GM19452 (cell line): ENCODE measurements around the gene SORBS1.

ENCODE experiments used
- ATAC-seq: cut with Tn5 transposase; IDR thresholded peaks from one replicate; pipeline ENCODE4 v1.9.1; 2021; ENCODE audit not compliant: unreplicated experiment

Gene SORBS1

DNA sequence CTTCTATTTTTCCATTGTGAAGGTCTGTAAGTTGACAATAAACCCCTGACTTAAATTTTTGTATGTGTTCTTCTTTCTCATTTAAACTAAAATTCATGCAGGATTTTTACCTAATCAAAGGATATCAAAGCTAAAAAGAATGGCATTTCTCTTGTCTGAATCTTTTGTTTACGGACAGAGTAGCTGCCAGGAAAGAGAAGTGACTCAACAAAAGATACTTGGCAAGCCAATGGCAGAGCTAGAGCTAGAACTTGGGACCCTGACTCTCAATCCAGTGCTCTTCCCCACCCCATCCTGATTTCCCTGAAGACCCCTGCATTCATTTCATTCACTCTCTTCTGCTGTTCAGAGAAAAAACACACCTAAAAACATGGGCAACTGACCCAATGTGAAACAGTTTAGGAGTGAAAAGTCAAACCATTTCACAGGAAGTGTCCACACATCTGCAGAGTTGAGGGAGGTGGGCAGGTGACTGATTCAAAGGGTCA is 230.2 kb downstream of the SORBS1 start:
- no peak for ATAC-seq

DNA sequence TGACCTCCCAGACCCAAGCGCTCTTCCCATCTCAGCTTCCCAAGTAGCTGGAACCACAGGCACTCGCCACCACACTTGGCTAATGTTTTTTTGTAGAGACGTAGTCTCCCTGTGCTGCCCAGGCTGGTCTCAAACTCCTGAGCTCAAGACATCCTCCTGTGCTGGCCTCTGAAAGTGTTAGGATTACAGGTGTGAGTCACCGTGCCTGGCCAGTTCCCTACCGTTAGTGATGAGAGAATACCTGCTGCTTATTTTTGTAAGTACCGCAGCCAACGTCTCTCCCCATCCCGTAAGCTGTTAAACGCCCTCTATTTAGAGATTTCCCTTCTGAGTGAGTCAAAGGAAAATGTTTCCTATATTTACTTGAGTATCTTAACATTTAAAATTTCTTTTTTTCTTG is 231.9 kb downstream of the SORBS1 start:
- ATAC-seq: no peak

DNA sequence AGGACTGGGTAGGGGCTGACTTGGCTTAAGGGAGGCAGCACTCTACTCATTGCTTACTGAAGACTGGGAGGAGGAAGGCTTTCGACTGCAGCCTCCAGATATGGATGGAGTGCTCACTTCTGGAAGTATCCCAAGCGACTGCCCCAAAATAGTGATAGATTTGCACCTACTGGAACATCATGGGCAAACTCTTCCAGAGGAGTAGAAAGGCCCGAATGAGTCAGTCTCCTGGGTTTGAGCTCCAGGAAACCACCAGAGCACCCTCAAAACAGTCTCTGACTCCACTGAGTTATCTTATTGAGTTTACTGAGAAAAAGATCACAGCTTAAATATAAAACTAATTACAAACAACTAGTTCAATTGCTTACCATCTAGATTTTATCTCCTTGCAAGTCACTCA is 233.2 kb downstream of the SORBS1 start:
- no peak for ATAC-seq

DNA sequence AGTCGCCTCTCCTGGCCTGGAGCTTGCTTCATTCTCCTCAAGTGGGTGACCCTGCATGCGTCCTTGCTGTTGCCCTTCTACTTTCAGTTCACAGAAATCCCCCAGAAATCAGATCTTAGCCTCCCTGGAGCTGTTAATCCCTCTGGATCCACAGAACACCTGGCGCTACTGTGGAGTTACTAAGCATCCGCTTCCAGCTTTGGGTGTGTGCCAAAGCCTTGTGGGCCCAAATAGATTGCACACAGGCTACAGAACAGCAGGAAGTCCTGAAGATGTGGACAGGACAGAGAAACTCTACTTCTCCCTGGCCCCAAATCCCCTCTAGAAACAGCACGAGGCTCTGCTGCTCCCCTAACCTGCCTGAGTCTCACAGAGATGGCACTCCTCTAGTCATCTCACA is 233.8 kb downstream of the SORBS1 start:
- no peak for ATAC-seq

DNA sequence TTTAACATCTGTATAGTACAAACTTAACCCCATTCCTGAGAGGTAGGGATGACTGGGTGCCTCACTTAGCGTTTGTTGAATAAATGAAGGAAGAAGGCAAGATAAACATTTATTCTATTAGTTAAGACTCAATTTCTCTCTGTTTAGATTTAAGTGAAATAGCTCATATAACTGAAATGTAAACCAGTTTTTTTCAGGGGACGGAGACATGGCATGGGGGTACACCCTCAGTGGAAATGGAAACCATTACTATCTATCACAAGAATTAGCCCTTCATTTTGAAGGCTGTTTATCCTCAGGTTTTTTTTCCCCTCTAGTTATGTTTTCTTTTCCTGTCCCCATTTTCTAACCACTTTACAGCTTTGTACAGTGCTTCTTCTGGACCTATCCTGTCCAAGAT is 234.8 kb downstream of the SORBS1 start:
- ATAC-seq: no peak

DNA sequence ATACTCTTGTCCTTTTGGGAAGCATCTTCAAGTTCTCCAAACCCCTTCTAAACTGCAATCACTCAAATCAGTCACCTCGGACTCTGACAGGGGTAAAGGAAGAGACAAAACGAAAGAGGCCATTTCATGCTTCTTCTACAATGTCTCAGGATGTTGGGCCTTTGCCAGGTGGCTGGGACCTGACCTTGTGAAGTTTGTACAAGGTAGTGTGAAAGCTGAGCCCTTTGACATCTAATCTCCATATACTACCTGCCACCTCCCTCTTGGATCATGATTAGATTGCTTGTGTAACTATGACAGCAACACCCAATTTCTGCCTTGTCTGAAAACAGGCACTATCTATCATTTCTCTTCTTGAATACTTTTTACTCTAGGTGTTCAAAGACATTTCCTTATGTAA is 235.3 kb downstream of the SORBS1 start:
- ATAC-seq: no peak

DNA sequence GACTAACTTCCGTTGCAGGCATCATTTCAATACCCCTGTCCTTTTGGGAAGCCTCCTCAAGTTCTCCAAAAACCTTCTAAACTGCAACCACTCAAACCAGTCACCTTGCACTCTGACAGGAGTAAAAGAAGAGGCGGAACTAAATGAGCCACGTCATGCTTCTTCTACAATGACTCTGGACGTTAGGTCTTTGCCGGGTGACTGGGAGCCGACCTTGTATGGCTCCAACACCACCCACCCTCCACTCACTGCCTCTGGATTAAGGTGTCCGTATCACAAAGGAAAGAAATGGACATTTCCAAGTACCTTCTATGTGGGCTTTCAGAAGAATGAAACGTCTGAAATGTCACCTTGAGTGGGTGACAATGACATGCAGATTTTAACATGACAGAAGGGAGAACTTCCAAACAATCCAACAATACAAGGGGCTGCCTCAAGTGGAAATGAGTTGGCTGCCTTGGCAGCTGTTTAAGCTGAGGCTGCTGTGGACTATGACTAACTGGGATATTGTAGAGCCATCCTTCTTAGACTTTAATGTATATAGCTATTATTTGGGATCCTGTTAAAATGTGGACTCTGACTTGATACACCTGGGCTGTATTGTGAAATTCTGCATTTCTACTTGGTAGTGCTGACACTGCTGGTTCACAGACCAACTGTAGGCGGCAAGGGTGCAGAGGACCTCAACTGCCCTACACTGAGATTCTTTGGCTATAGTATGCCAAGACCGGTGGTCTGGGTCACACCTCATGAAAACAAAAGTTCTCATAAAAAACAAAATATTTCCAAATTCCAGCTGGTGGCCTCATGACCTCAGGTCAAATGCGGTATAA is 236.5 kb downstream of the SORBS1 start:
- ATAC-seq: no peak

DNA sequence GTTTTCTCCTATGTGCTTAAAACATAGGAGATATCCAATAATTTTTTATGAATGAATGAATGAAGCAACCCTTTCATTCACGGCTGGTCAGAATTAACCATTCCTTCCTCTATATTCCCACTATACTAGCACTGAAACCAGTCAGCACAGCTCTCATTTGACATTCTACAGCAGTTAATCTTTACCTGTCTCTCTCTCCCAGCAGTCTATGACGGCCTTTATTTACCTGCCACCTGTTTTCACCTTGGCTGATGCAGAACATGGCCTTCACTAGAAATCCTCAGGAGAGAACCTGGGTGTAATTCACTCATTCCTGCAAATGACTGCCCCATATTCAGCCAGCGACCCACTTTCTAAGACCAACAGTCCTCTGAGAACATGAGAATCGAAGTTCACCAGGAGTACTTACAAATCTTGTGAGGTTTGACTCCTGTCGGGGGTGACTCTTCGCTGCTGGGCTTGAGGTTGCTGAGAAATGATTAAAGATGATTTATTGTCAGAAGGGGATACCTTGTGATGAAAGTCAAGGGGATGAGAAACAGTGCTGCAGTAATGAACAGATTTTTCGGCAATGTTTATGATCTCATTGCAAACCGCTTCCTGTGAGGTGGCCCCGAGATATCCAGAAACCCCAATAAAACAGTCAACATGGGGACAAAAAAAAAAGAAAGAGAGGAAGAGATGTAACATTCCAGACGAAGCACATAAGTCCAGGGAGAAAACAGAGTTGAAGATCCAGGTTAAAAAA is 239.4 kb downstream of the SORBS1 start:
- no peak for ATAC-seq

DNA sequence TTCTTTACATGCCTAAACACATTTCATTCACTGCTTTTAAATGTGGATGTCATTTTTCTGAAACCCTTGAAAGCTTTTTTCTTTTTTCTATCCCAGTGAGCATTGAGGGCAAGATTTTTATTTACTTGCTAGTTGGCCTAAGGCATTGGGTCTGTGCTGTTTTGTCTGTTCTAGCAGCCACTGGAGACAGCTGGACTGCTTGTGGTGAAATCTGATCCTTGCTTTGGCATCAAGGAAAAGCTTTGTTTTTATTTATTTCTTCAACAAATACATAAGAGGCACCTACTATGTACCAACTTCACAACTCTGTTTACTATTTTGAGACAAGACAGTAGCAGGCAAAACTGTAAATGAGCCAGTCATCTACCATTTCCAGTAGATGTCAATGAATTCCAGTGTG is 241.9 kb downstream of the SORBS1 start:
- ATAC-seq: no peak

DNA sequence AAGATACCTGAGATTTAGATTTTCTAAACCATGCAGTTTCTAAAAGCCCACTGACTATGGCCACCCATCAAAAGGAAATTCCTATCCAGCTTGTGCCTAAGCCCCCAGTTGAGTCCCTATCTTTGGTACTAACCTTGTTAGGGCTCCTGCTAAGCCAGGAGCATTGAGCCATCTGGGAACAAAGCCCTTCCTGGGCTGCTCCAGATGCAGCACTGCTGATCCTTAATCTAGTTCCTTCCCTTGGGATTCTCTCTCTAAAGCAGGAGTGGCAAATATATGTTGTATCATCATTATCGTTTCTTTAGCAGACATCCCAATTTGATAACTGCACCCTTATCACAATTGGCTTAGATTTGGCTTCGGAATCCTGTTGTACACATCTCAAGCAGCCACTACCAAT is 245.7 kb downstream of the SORBS1 start:
- no peak for ATAC-seq

DNA sequence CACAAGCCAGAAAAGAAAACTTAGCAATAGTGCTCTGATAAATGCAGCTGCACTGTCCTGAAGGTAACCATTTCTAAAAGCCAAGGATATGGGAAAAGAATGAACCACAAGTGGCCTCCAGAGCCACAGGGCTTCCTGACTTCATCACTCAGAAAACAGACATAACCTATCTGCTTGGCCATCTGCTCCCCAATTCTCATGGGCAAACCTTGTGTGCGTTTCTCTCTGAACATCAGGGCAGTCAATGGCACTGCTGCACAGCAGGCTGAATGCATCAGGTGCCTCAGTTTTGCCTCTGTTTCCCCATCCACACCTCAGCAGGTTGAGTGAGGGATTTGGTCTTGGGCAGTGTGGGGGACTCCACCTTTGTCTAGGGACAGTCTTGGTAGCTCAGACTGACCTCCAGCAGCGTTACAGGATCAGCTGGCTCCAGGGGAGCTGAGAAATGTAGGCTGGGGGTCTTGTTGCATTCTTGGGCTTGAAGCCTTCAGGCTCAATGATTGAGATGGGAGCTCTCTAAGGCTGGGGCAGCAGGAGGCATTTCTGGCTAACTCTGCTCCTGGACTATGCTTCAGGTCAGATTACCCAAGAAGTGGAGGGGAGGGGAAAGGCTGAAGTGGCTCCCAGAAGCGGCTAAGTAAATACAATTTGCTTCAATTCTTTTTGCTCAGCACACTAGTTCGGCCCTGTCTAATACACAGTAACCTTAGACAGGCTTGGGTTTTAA is 246.8 kb downstream of the SORBS1 start:
- ATAC-seq: no peak

DNA sequence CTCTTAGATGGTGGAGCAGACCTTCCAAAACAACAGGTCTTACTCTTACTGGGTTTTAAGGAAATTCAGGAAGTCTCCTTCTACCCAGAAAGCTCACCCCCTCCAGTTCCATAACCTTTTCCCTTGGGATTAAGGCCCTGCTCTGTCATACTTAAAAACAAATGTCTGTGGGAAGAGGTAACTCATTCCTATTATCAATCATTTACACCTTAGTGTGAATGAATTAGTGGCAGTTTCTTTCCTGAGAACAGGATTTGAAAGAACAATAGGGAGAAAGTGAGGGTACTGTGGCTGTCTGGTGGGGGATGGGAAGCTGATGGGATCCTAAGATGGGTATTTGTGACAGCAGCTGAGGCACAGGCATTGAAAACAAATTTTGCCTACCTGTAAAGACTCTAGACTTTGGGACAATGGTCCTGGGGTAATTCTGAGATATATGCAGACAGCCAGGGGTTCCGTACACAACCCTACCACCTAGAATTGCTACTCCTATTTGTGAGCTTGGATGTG is 248.1 kb downstream of the SORBS1 start:
- ATAC-seq: no peak

DNA sequence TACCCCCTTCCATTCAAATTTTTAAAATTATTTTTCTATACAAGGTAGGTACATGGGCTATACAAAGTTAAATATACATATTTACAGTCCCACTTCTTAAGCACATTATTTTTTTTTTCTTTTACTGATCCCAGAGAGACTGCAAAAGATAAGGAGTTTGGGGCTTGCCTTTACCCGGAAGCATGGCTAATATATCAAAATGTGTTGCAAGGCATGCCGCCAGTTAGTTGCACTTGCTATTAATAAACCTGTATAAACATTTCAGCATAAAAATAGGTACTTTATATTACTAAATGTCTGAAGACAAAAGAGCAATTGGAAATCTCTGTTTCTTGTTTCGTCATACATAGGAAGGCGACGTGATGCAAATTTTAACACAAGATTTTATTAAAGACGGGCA is 248.9 kb downstream of the SORBS1 start:
- no peak for ATAC-seq

DNA sequence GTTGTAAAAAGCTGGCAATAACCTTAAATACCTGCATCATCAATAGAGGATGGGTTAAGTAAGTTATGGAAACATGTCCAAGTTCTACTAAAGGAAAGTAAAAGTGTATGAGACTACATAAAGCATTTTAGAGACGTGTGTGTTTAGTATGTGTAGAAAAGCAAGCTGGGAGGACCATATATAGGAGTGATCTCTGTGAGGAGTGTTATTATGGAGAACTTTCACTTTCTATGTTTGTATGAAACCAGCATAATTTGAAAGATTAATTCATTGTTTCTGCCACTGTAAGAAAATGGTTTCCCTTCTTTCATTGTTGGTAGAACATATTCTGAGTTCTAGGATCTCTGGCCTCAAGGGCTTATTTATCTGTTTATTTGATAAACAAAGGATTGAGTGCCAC is 251.2 kb downstream of the SORBS1 start:
- no peak for ATAC-seq

DNA sequence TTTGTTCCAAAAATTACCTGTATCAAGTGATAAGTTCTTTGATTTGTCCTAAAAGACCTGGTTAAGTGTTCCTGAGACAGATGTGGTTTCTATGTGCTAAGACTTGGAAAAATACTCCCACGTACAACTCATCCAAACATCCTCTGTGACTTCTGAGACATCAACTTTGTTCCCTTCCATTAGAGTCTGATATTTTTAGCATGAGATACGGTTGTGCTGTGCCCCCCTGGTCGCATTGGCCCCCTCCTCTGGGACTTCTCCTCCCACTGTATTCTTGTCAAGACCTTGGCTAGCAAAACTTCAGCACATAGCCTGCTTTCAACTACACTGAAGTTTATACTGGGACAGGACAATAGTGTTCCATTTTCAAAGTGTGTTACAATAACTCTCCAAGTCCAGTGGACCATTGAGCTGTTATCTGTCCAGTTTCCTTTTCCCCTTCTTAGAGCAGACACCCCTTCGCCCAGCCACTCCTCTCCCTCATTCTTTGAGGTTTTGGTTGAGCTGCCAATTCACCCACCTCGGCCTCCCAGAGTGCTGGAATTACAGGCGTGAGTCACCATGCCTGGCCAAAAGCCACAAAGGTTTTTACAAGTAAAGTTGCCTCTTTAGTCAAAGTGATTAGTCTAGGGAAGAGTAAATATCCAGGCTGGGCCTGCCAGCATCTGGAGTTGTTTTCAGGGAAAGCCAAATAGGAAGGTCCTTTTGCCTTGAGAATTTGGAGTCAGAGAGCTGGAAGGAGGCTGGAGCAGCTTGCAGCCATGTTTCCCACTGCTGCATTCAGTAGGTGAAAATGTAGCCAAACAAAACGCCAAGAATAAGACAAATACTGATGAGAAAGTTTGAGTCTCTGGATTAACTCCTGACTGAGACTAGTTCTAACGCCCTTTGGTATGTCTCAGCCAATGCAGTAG is 252.5 kb downstream of the SORBS1 start:
- ATAC-seq: no peak

DNA sequence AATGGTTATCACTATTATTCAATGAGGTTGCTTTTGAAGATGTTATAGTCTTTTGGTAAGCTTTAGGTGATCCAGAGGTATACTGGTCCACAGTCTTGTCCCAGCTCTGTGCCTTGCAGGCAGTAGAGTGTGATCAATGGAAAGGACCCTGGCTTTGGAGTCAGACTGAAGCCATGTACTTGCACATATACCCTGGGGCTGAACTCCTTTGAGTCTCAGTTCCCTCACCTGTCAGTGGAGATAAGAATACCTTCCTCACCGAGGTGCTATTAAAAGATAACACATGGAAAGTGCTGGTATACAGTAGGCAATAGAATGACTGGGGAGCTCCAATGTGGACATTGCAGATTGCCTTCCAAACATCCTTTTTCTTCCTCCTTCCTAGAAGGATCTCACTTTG is 254.3 kb downstream of the SORBS1 start:
- ATAC-seq: no peak

DNA sequence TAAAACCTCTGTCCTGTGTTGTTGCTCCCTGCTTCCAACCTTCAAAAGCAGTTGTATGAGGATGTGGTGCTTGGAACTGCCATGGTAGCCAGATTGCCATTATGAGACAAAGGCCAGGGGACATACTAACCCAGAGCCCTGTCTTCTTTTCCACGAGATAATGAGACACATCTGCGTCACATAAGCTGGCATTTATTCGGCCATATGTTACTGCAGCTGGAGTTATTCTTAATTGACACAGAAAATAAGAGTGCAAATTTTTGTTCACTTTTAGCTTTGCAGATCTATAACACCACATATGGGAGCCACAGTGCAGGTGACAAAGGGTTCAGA is 254.9 kb downstream of the SORBS1 start:
- ATAC-seq: no peak

DNA sequence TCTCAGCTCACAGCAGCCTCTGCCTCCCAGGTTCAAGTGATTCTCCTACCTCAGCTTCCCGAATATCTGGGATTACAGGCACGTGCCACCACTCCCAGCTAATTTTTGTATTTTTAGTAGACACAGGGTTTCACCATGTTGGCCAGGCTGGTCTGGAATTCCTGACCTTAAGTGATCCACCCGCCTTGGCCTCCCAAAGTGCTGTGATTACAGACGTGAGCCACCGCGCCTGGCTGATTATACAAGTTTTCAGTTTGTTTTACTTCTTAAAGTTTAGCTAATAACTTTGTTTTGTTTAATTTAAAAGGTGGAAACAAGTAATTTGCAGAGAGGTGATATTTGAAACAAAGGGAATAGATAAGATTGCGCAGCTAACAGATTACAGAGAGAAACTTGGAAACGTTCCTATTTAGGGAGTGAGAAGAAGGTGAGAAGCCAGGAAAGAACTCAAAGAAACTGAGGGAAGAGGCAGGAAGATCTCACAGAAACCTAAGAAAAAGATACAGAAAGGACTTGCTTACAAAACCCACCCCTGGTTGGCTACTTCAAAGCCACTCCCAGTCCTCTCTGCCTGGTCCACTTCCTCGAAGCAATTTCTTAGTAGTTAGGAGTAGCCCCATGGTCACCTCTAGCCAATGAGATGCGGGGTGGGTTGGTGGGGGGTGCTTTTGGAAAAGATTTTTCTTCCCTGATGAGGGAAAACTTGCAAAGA is 255.4 kb downstream of the SORBS1 start:
- ATAC-seq: no peak

DNA sequence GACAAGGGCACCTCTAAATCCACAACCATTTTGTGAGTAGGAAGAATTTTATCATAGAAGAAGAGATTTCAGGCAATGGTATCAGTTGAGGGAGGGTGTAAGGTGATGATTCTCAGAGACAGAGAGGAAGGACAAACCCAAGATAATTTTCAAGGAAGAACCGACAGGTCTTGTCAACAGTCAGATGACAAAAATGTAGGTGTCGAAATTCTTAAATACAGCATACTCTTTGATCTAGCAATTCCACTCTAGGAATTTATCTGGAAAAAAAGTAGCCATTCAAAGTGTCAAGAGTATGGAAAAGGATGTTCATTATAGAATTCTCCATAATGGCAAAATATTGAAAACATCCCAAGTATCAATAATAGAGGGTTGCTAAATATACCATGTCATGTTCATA is 256.2 kb downstream of the SORBS1 start:
- ATAC-seq: no peak

DNA sequence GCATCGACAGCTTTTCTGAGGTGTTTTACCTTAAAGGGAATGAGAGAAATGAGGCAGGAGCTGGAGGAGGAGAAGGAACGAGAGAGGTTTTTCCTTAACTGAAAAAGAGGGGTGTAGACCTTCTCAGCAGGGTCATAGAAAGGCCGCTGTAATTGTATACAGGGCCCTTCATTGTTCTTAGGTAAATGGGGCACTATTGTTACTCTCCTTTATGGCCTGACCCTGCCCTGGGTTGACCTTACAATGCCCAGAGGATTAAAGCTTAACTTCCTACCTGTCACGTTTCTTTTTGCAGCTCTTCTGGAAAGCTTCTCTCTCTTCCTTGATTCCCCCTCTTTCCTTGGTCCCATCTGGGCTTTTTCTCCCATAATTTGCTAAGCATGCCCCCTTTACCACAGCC is 256.7 kb downstream of the SORBS1 start:
- no peak for ATAC-seq
